ENCODE results near the gene MKNK1.

DNA sequence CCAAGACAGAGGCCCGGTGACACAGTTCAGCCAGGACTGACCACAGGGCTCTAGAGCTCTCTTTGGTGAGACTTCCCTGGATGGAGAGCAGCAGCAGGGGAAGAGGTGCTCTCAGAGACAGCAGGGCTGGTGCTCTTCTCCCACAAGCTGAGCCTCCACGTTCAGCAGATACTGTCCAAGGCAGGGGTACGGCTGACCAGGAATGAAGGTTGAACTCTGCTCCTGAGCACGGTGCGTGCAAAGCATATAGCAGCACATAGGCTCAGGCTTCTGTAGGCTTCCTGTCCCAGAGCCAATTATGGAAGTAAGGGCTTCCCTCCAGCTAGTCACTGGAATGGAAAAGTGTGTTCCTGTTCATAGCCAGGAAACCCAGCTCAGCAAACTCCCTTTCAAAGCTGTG lies 90.5 kb downstream of the MKNK1 start:
- TF ChIP-seq CTCF (IDR thresholded peaks at IDR 0.05; ENCODE audit: poor library complexity): no peak
- TF ChIP-seq EZH2 (IDR thresholded peaks at IDR 0.05; ENCODE audit: borderline replicate concordance): no peak
